ENCODE data around the gene CFAP141.
"Not testable (repeated sequence)": the region's sequence is repeated elsewhere in the genome, so short reads cannot be mapped to it uniquely, and the experiment has no call there.

CFAP141 gene

DNA sequence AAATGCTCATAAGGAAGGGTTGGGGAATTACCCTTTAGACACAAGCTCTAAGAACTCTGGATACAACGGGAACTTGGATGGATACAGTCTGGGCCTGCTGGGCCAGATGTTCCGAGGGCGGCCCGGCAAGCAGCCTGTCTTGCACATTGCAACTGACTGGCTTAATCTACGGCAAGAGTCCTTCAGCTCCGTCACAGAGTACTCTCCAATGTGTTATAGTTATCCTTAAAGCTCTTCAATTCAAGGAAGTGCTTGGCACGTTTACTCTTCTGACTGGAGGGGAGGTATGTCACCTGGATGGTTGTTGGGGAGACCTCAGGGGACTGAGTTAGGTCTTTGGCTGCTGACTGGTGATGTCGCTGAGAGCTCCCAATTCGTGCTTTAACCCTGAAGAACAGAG is 1.1 kb upstream of the CFAP141 start:
- no peak for DNase-seq

- not testable (repeated sequence) for DNase-seq
Observed at GRCh38 chr1:154205778-154206177, 355 bp downstream of the CFAP141 start.

- no peak for DNase-seq
Observed at GRCh38 chr1:154199563-154199879, 6.6 kb downstream of the CFAP141 start.

- DNase-seq, result peak; percentile 74
Observed at GRCh38 chr1:154198756-154199562, 7.2 kb downstream of the CFAP141 start.

- no peak for DNase-seq
Observed at GRCh38 chr1:154193821-154194220, 12.3 kb downstream of the CFAP141 start.

- no peak for DNase-seq
Observed at GRCh38 chr1:154192476-154192875, 13.7 kb downstream of the CFAP141 start.

DNA sequence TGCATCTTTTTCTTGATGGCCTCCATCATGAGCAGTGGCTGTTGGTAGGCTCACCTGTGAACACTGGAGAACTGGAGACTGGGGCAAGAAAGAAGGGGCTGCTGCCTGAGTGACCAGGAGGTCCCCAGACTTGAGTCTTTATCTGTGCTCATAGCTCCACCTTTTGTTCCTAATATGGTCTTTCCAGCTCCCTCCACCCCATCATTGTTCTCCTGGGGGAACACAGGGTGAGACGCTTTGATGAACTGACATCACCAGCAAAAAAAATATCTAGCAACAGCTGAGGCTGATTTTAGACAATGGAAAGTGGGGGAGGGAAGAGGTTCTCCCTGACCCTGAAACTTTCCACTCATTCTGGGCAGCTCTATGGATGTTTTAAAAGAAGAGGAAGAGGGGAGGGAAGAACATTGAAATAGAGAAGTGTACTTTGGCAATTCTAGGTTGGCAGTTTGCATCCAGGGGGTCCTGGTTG is 14.1 kb downstream of the CFAP141 start, which contains the start of gene TPM3:
Gene TPM3 (minus strand): TSS at position 111 of the 472 bp plus-strand sequence. CDS start 82 bp downstream, at position 29.
- DNase-seq, result no peak

DNA sequence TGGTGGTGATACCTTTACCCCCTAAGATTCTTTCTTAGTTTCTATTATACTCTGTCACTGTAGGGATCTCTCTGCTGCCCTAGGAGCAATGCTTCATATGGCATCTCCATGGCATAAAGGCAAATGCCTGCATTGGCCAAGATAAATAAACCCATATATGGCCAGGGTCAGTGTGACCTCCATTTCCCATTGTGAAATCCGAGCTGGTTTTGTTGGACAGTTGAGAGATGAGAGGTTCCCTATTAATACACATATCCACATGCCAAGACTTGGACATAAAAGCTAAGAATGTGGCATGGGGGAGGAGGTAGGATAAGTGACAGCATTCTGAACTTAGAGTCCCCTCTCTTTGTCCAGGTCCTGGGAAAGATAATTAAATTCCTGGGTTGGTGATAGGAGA is 15.6 kb downstream of the CFAP141 start:
- DNase-seq, result no peak

DNA sequence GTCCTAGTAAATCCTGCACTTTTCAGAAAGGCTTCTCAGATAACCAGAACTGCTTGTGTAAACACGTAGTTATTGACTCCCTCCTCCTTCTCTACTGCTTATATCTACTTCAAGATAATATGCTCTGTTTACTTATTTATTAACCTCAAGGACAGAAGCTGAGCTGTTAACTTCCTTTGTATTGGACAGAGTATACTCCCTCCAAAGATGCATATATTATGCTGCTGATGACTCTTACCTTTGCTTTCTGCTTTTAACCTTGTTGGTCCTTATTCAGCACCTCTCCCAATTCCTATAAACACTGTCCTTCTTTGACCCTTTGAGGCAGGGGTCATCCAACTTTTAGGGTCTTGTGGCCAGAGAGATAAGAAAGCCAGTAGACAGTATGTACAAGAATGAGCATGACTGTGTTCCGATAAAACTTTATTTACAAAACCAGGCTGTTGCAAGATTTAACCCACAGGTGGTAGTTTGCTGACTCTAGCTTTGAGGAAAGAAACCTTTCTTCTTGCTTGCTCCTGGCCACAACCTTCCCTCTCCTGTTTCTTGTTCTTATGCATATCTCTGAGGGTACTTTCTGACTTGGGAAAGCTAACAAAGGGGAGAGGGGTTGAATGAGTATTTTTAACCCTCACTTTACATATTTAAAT is 19.2 kb downstream of the CFAP141 start:
- DNase-seq, result peak; percentile 27

DNA sequence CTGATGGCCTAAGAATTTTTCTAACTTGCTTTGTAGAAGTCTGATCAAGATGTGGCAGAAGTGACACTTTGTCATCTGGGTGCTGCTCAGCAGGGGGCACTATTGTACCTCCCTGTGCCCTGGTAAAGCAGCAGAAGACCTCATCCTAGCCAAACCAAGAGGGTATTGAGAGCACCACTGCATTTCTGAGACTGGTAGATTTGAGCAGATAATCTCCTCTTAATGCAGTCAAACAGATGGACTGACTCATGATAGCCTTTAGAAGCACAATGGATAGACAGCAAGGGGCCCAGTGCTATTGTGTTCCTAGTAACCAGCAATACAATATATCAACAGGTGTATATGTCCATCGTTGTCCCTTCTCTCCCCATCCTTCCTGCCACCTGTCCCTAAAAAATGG is 20.0 kb downstream of the CFAP141 start:
- DNase-seq, result peak; percentile 84

DNA sequence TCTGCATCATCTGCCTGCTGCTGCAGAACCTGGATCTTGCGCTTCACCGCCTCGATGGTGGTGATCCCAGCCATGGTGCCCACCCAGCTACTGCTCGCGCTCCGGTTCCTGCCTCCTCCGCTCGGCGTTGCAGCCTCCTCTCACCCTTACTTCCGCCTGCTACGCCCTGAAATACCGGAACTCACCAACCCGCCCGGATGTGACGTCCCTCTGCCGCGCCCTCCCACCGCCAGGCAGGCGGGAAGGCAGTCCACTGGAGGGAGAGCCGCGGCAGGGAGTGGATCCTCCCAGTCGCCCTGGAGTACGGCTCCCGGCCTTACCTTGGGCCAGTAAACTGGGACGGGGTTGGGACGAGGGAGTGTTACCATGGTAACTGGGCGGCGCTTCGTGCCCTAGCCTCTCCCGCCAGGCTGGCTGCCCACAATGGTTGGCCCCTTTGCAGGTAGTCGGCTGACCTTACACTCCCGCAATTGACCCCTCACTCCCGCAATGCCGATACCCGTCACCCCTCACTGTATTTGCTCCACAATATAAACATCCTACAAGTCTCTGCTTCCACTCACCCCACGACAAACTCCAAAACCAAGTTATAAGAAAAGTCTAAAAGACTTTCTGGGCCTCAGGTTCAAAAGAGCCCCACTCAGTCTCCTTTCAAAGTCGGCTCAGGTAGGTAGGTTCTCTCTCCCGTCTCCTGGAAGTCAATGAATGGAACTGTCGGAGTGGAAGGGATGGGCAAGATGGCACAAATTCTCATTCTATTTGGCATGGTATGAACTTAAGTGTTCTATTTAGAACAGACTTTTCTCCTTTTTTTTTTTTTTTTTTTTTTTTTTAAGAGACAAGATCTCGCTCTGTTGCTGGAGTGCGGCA is 22.9 kb downstream of the CFAP141 start:
- peak; percentile 97 for DNase-seq

DNA sequence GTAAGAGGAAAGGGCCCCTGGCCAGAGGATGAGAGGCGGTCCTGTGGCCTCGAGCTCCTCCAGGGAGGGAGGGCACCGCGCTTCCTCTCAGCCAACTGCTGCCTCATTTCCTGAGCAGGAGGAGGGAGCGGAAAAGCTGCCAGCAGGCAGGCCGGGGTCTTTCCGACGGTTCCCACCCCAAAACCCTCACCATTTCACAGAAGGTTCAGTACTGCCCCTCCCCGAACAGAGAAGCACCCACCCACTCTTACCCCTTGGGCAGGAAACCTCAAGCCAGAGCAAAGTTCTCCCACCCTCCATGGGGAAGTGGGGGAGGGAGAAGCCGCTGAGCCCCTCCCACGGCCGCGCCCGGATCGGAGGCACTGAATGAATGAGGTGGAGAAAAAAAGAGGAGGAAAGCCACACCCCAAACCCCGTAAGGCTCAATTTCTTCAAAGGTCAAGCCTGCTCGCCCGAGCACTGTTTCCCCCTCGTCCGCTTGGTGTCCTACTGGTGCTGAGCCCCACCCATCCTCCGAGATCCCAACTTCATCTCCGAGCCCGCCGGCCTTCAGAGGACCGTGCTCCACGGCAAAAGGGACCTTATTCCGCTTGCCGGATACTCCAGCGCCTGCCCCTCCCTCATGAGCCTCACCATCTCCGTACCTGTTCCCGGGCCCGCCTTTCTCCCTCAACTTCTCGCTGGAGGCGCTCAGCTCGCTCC is 23.6 kb downstream of the CFAP141 start:
- peak; percentile 78 for DNase-seq

GRCh38 chr1:154181944-154182343 is 24.2 kb downstream of the CFAP141 start:
- peak; percentile 86 for DNase-seq

GRCh38 chr1:154179946-154180687 is 26.0 kb downstream of the CFAP141 start:
- DNase-seq, result peak; percentile 32

DNA sequence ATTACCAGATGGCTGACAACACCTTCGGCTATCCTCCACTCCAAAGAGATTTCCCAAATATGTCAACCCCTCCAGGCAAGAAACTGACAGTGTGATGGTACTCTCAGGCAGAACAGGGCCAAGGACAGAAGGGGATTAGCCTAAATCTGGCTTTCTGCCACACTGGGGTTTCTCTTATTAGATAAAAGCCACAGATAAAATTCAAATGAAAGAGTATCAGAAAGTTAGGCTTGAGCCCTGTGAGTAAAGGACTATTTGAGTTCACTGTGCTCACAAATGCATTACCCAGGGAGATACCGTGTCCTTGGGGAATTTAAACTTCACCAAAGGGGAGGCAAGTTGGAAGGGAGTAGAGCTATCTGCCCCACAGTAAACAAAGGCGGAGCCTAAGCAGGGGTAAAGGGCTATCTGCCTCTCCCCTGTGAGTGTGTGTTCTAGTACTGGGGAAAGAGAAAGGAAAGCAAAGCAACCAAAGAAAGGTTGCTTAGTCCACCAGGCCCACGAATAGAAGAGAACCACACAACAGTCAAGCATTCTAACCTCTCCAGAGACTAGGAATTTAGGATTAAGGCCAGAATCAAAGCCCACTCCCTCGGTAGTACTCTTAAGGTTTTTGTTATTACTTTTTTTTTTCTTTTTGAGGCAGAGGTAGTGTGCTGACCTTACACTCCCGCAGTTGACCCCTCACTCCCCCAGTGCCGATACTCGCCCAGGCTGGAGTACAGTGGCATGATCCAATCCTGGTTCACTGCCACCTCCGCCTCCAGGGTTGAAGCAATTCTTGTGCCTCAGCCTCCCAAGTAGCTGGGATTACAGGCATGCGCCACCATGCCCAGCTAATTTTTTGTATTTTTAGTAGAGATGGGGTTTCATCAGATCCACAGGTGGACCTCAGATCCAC is 27.0 kb downstream of the CFAP141 start:
- DNase-seq, result peak; percentile 54

GRCh38 chr1:154178013-154178412 is 28.1 kb downstream of the CFAP141 start:
- peak; percentile 73 for DNase-seq

DNA sequence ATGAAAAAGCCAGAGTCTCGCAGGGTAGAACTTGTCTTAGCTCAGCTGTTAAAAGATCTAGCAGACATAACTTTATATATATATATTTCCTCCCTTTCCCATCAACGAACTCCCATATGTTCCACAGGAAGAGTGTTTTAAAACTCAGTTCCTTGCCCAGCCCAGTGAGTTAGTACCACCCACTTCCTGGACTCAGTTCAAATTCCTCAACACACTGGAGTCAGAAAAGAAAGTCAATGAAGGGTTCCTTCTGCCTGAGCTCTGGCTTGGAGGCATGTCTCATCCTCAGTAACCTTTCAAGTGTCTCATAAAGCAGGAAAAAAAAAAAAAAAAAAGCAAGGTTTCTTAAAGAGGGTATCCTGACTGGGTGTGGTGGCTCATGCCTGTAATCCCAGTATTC is 29.8 kb downstream of the CFAP141 start:
- DNase-seq, result peak; percentile 55

DNA sequence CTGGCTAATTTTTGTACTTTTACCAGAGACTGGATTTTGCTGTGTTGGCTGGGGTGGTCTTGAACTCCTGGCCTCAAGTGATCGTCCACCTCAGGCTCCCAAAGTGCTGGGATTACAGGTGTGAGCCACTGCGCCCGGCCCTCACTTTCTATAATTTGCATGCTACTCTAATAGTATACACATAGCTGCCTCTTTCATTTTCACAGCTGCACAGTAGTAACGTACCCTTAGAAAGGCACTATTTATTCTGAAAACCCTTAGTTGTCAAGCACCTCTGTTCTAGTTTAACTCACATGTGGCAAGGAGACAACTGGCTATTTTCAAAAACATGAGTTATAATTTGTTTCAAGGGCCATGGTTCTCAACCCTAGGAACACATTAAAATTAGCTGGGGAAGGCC is 31.5 kb downstream of the CFAP141 start:
- DNase-seq, result no peak

DNA sequence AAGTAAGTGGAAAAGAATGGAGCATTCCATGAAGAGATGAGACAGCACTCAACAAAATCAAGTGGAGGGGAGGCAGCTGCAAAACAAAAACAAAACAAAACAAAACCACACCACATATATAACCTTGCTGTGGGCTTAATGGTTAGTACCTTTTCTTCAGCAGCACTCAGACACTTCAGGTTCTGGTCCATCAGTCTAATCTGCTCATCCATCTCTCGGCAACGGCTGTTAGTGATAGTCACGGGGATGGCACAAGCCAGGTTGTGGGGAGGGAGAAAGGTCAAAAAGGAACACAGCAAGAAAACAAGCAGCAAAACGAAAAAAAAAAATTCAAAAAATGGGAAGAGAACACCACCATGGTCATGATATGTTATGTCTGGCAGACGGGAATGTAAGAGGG is 34.3 kb downstream of the CFAP141 start:
- DNase-seq, result no peak

GRCh38 chr1:154171223-154171583 is 34.9 kb downstream of the CFAP141 start:
- no peak for DNase-seq

All from hematopoietic multipotent progenitor cell treated with erythropoietin and hydrocortisone succinate and interleukin-3 and kit ligand, for 8 days (in vitro differentiated cells).